NT2/D1 (cell line): Measurements from ENCODE around the gene CABP2.

Experiments
- SUZ12 ChIP-seq: IDR thresholded peaks from 2 replicates; pipeline ENCODE4 v1.6.1; 2011; ENCODE audit not compliant: insufficient read length, insufficient read depth; ENCODE audit errors: extremely low read depth
- YY1 ChIP-seq: IDR thresholded peaks from 2 replicates; pipeline ENCODE4 v1.6.1; 2011; ENCODE audit not compliant: insufficient read length, insufficient read depth
- ZNF274 ChIP-seq: IDR thresholded peaks from 2 replicates; pipeline ENCODE4 v1.6.1; 2011; ENCODE audit warnings: mild to moderate bottlenecking, low read depth, low read length

DNA sequence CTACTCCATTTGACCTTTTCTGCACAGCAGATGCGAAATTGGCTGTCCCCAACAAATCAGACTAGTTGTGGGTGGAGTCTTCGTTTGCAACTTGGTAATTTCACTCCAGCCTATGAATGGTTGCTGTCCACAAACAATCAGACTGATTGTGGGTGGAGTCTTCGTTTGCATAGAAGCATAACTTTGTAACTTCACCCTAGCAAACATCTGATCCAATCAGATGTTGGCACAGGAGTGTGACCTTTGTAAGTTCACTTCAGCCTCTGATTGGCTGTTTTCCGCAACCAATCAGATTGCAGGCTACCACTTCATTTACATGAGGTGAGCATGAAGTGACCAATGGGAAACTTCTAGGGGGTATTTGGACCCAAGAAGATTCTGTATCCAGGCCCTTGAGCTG lies 16.3 kb upstream of the CABP2 start:
- no peak for TF ChIP-seq YY1
- TF ChIP-seq ZNF274 = no peak
- no peak for TF ChIP-seq SUZ12
